SK-N-MC (cell line): ENCODE results near the gene S100P.

Experiments
- DNase-seq: peaks from one replicate; pipeline ENCODE4 v3.0.0-alpha.2; 2011; ENCODE audit warnings: low read depth, low spot score
- H3K27ac ChIP-seq: fragments of 200-600 bp; sonication (generic); 2 replicates; pipeline ENCODE4 v1.5.1; 2016; ENCODE audit warnings: mixed run types
- H3K36me3 ChIP-seq: fragments of 200-600 bp; sonication (generic); 2 replicates; pipeline ENCODE4 v1.6.1; 2017; ENCODE audit warnings: antibody characterized with exemption, low read length, mixed read lengths; ENCODE audit not compliant: insufficient read depth
- H3K4me3 ChIP-seq: fragments of 200-600 bp; sonication (generic); 2 replicates; pipeline ENCODE4 v1.5.1; 2016
- H3K9ac ChIP-seq: fragments of 200-600 bp; sonication (generic); 2 replicates; pipeline ENCODE4 v1.8.0; 2017; ENCODE audit warnings: mixed run types, mixed read lengths; ENCODE audit not compliant: insufficient read length
- H3K9me3 ChIP-seq: fragments of 200-600 bp; sonication (generic); 2 replicates; pipeline ENCODE4 v1.6.1; 2017; ENCODE audit warnings: low read depth, mild to moderate bottlenecking, antibody characterized with exemption, low read length, moderate library complexity, mixed read lengths
- EZH2 ChIP-seq: fragments of 200-600 bp; sonication (generic); IDR thresholded peaks from one replicate; pipeline ENCODE4 v1.6.1; 2017; ENCODE audit warnings: antibody characterized with exemption
- FOXP2 ChIP-seq: optimal IDR thresholded peaks from 2 replicates; pipeline ENCODE3; 2011; ENCODE audit warnings: mild to moderate bottlenecking, moderate library complexity; ENCODE audit not compliant: insufficient read depth; ENCODE audit errors: extremely low read length, control extremely low read depth
- POLR2AphosphoS5 ChIP-seq: IDR thresholded peaks from 2 replicates; pipeline ENCODE4 v1.6.1; 2012; ENCODE audit warnings: mild to moderate bottlenecking, low read depth, low read length, borderline replicate concordance

S100P gene

DNA sequence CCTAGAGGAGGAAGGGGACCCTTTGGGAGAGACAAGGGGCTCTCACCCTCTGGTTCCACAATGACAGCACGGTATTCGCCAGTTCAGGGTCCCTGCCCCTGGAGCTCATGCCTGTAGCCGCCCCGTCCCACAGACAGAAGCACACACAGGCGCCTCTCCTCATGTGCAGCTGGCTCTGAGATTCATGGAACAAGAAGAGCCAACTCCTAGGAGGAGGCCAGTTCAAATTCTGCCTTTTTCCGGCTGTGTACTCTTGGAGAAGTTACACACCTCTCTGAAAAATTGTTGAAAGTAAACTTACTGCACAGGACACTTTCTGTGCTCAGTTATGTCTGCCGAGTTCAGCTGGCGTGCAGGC, 37.6 kb downstream of the S100P start:
- no peak for TF ChIP-seq EZH2
- no peak for TF ChIP-seq POLR2AphosphoS5
- TF ChIP-seq FOXP2, result no peak
- Histone ChIP-seq H3K9ac (no peak overlapping the region), H3K36me3 (no peaks in the 10 kb centered on the region), H3K4me3 (no peak overlapping the region), H3K27ac (no peak overlapping the region), H3K9me3 (no peaks in the 10 kb centered on the region)
- DNase-seq, result no peak

DNA sequence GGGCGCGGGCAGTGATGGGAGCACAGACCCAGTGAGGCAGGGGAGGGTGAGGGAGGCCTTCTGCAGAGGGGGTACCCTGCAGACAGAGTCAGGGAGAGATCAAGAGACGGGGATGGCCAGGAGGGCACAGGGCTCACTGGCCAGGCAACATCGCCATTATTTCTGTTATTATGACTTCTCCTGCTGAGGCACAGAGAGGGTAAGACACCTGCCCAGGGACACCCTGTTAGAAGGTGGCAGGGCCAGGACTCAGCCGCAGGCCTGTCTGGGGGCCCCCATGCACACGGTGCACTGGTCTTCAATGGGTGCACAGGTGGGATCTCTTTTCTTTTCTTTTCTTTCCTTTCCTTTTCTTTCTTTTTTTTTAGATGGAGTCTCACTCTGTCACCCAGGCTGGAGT, 38.1 kb downstream of the S100P start:
- no peaks in the 10 kb centered on the region for H3K9me3 ChIP-seq
- H3K9ac ChIP-seq, result no peak overlapping the region
- no peaks in the 10 kb centered on the region for H3K36me3 ChIP-seq
- TF ChIP-seq FOXP2, result no peak
- no peak for TF ChIP-seq EZH2
- no peak for TF ChIP-seq POLR2AphosphoS5
- no peak for DNase-seq
- no peak overlapping the region for H3K27ac ChIP-seq
- no peak overlapping the region for H3K4me3 ChIP-seq

DNA sequence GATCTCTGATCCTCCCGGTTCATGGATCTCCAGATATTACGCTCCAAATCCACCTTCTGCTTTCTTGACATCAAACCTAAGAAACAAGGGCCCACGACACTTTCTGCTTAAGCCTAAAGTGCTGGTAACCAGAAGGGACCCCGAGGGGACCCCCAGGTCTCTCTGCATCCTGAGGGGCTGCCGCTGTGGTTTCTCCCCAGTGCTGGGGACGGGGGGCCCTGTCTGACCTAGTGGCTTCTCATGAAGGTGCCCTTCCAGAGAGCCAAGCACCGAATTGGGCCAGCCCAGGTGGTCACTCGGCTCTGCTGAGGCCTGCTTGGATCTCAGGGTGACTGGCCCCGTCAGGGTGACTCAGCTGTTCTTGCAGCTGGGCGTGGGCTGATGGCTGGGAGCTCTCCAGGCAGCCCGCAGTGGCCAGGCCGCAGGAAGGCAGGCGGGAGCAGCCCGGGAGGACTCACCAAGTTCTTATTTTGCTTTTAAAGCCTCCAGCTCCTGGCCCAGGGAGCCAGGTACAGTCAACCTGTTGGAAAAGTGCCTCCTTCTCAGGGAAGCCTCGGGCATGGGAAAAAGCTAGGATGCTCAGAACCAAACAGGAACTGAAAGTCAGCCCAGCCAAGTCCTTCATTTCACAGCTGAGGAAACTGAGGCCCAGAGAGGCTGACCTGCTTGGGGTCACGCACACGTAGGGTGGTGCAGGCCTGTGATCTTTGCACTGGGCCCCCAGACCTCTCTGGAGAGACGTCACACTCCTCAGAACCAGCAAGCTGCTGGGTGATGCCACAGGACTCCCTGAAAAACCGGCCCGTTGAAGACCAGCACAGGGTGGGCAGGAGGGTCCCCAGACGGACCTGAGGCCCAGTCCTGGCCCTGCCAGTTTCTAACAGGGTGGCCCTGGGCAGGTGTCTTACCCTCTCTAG, 39.0 kb downstream of the S100P start:
- DNase-seq, result no peak
- no peak overlapping the region for H3K27ac ChIP-seq
- H3K36me3 ChIP-seq, result no peaks in the 10 kb centered on the region
- TF ChIP-seq POLR2AphosphoS5 (no peak), FOXP2 (no peak), EZH2 (no peak)
- no peaks in the 10 kb centered on the region for H3K9me3 ChIP-seq
- H3K9ac ChIP-seq, result no peak overlapping the region
- H3K4me3 ChIP-seq, result no peak overlapping the region

DNA sequence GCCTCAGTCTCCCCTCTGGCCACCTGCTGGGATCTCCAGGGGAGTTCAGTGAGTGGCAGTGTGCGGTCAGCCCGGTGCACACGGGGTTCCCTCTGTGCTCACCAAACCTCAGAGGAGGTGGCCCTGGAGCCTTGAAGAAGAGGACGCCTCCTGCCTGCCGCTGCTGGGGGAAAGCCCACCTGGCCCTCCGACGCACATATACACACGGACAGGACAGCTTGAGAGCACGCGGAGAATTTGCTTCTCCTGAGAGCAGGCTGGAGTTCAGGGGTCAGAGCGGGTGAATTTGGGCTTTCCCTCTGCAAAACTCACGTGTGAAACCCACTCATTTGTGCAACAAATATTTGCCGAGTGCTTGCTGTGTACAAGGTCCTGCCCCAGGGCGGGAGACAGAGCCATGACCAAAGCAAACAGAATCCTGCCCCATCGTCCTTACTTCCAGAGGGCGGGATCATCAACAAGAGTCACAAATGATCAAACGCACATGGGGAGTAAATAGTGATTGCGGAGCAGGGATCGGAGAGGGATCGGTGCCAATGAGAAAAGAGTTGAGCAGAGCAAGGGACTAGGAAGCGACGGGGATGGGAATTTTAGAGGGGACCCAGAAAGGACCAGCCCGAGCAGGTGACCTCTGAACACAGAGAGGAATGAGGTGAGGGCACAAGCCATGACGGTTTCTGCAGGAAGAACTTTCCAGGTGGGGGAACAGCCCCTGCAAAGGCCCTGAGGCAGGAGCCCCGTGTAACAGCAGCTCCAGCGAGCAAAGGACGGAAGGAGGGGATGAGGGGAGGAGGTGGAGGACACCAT, 39.9 kb downstream of the S100P start:
- no peak for DNase-seq
- TF ChIP-seq POLR2AphosphoS5 (no peak), FOXP2 (no peak), EZH2 (no peak)
- no peaks in the 10 kb centered on the region for H3K9me3 ChIP-seq
- no peaks in the 10 kb centered on the region for H3K36me3 ChIP-seq
- no peak overlapping the region for H3K27ac ChIP-seq
- no peak overlapping the region for H3K4me3 ChIP-seq
- H3K9ac ChIP-seq, result no peak overlapping the region

DNA sequence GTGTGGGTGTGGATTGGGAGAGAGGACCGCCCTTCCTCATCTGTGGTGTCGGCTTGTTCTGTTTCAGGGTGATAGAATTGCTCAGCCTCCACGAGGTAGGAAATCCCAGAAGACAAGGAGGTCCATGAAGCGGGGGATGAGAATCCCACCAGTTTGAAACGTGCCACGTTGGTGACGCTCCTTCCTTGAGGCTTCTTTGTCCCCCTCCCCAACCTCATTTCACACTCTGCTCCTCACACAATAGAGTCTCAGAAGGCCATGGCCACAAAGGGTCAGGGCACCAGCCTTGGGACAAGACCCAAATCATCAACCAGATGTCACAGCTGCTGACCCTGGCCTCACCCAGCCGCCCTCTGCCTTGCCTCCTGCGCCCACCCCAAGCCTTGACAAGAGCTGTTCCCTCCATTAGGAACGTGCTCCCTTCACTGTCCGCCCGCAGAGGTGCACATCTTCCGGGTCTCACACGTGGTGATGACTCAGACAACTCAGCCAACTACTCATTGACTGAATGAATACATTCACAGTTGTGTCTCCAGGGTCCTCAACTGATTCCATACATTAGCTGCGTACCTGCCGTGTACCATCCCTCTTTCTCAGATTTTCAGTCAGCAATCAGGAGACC, 40.6 kb downstream of the S100P start:
- Histone ChIP-seq H3K9ac (no peak overlapping the region), H3K27ac (no peak overlapping the region), H3K9me3 (no peaks in the 10 kb centered on the region), H3K4me3 (no peak overlapping the region), H3K36me3 (no peaks in the 10 kb centered on the region)
- no peak for TF ChIP-seq POLR2AphosphoS5
- TF ChIP-seq FOXP2, result no peak
- TF ChIP-seq EZH2, result no peak
- no peak for DNase-seq

DNA sequence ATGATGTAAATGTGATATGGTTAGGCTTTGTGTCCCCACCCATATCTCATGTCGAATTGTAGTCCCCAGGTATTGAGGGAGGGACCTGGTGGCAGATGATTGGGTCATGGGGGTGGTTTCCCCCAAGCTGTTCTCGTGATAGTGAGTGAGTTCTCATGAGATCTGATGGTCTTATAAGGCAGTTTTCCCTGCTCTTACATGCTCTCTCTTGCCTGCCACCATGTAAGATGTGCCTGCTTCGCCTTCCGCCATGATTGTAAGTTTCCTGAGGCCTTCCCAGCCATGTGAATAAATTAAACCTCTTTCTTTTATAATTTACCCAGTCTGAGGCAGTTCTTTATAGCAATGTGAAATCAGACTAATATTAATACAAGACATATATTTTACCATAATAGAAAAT, 46.2 kb downstream of the S100P start:
- Histone ChIP-seq H3K27ac (no peak overlapping the region), H3K36me3 (no peaks in the 10 kb centered on the region), H3K9ac (no peak overlapping the region), H3K4me3 (no peak overlapping the region), H3K9me3 (no peaks in the 10 kb centered on the region)
- DNase-seq, result no peak
- TF ChIP-seq FOXP2 (no peak), POLR2AphosphoS5 (no peak), EZH2 (no peak)

DNA sequence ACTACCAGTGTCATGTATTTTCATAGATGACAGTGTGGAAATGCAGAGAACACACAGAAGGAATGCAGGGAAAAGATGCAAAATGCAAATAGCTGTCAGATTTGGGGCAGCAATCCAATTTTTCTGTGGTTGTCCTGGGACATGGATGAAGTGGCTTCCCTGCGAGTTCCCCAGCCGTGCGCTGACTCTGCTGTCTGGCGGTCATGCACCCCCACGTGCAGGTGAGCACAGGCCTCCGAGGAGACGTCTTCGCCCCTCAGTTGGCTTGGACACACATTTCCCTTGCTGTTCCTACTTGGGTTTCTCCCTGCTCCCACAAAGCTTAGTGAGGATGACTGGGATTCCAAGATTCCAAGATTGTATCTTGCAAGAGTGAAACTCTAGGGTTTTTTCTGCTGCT, 46.7 kb downstream of the S100P start:
- TF ChIP-seq EZH2, result no peak
- TF ChIP-seq POLR2AphosphoS5, result no peak
- TF ChIP-seq FOXP2, result no peak
- H3K4me3 ChIP-seq, result no peak overlapping the region
- no peak overlapping the region for H3K9ac ChIP-seq
- no peaks in the 10 kb centered on the region for H3K9me3 ChIP-seq
- no peak for DNase-seq
- H3K27ac ChIP-seq, result no peak overlapping the region
- no peaks in the 10 kb centered on the region for H3K36me3 ChIP-seq

DNA sequence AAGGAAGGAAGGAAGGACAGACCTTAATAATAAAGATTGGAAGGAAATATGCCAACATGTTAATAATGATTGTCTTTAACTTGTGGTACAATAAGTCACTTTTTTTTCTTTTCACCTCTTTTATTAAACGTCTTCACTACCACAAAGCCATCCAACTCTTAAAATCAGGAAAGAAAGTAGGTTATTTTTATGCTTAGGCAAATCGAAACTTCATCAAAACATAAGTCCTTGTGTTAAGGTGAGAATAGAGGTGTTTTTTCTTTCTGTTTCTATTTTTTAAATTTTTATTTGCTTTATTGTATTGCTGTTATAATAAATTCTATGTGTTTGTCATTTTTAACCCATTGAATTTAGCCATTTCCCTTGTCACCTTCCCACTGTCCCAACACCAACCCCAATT, 48.8 kb downstream of the S100P start:
- no peak overlapping the region for H3K4me3 ChIP-seq
- TF ChIP-seq POLR2AphosphoS5 (no peak), FOXP2 (no peak), EZH2 (no peak)
- H3K9me3 ChIP-seq, result no peaks in the 10 kb centered on the region
- H3K36me3 ChIP-seq, result no peaks in the 10 kb centered on the region
- no peak for DNase-seq
- H3K27ac ChIP-seq, result no peak overlapping the region
- no peak overlapping the region for H3K9ac ChIP-seq
